Calu3 (cell line): Measurements from ENCODE around the gene METTL24. TPM values are rescaled to one million over a fixed set of nuclear protein-coding genes. Genes with fewer than 3 reads are reported as not detected.

Experiments
- BruUV-seq: library from RNA; stranded (reverse); fragments of 400-500 nt; replicated peaks from 2 replicates; lab custom pipeline; 2021; lab: Mats Ljungman, UMichigan
- CTCF ChIA-PET: fragments of 300-600 bp; sonication (Branson Sonifier 250); formaldehyde crosslinking; loops from one replicate; lab custom pipeline; 2022; ENCODE audit warnings: antibody characterized with exemption; lab: Charles Lee
- DNase-seq: peaks from one replicate; pipeline ENCODE4 v3.0.0; 2022
- H3K27ac Mint-ChIP-seq: one replicate; pipeline ENCODE4 v1.8.0; 2022; ENCODE audit warnings: mixed read lengths; ENCODE audit not compliant: unreplicated experiment
- H3K27me3 Mint-ChIP-seq: one replicate; pipeline ENCODE4 v1.8.0; 2022; ENCODE audit warnings: mixed read lengths; ENCODE audit not compliant: unreplicated experiment
- H3K36me3 Mint-ChIP-seq: one replicate; pipeline ENCODE4 v1.8.0; 2022; ENCODE audit warnings: mild to moderate bottlenecking, moderate library complexity, mixed read lengths; ENCODE audit not compliant: insufficient read depth, unreplicated experiment
- H3K4me1 Mint-ChIP-seq: one replicate; pipeline ENCODE4 v1.8.0; 2022; ENCODE audit warnings: mild to moderate bottlenecking, low read depth, mixed read lengths; ENCODE audit not compliant: unreplicated experiment
- H3K4me3 Mint-ChIP-seq: one replicate; pipeline ENCODE4 v1.8.0; 2022; ENCODE audit warnings: mild to moderate bottlenecking, low read depth, moderate library complexity, mixed read lengths; ENCODE audit not compliant: unreplicated experiment
- H3K9me3 Mint-ChIP-seq: one replicate; pipeline ENCODE4 v1.8.0; 2022; ENCODE audit warnings: low read depth, mixed read lengths; ENCODE audit not compliant: unreplicated experiment
- CTCF ChIP-seq: fragments of 200-600 bp; IDR thresholded peaks from one replicate; pipeline ENCODE4 v1.8.0; 2022; ENCODE audit warnings: antibody characterized with exemption; ENCODE audit not compliant: unreplicated experiment
- intact Hi-C: fragments of 100-400 bp; cut with micrococcal nuclease; formaldehyde crosslinking; loops from one replicate; pipeline ENCODE4 v1.10.0; 2022; ENCODE audit not compliant: unreplicated experiment
- total RNA-seq: library from RNA; stranded (reverse); gene quantifications from 2 replicates; pipeline ENCODE4 v1.2.3, GENCODE V29; 2022

METTL24 gene
- total RNA-seq, 1 experiment from 2014 or later, result not detected

- intact Hi-C loops, result no loop called here
- H3K27me3 Mint-ChIP-seq, result peaks cover 57% of the 10 kb centered on the region
- peaks cover 3% of the 10 kb centered on the region for H3K9me3 Mint-ChIP-seq
- TF ChIP-seq CTCF, result no peak
- no peak overlapping the region for H3K27ac Mint-ChIP-seq
- H3K4me3 Mint-ChIP-seq, result peak overlapping the region; percentile 62
- CTCF ChIA-PET, result no interaction called here
- H3K36me3 Mint-ChIP-seq, result peaks cover 5% of the 10 kb centered on the region
- no TSS peak for BruUV-seq
- DNase-seq, result no peak
- peaks cover 30% of the 10 kb centered on the region for H3K4me1 Mint-ChIP-seq
Observed at GRCh38 chr6:110357298-110357663, 868 bp downstream of the METTL24 start.

- TF ChIP-seq CTCF, result no peak
- Mint-ChIP-seq H3K4me1 (peaks cover 30% of the 10 kb centered on the region), H3K27ac (no peak overlapping the region), H3K9me3 (peaks cover 2% of the 10 kb centered on the region), H3K36me3 (peaks cover 5% of the 10 kb centered on the region), H3K4me3 (no peak overlapping the region), H3K27me3 (peaks cover 52% of the 10 kb centered on the region)
- no TSS peak for BruUV-seq
- no peak for DNase-seq
- CTCF ChIA-PET, result no interaction called here
- intact Hi-C loops, result no loop called here
Observed at GRCh38 chr6:110356778-110357177, 1.4 kb downstream of the METTL24 start.

GRCh38 chr6:110355727-110356126 is 2.4 kb downstream of the METTL24 start:
- Mint-ChIP-seq H3K27ac (no peak overlapping the region), H3K27me3 (peaks cover 45% of the 10 kb centered on the region)

GRCh38 chr6:110355022-110355421 is 3.1 kb downstream of the METTL24 start:
- peaks cover 45% of the 10 kb centered on the region for H3K27me3 Mint-ChIP-seq
- no peak for TF ChIP-seq CTCF
- CTCF ChIA-PET, result no interaction called here
- DNase-seq, result no peak
- BruUV-seq, result no TSS peak
- H3K36me3 Mint-ChIP-seq, result peaks cover 5% of the 10 kb centered on the region
- no peak overlapping the region for H3K4me3 Mint-ChIP-seq
- intact Hi-C loops, result no loop called here
- no peak overlapping the region for H3K27ac Mint-ChIP-seq
- no peaks in the 10 kb centered on the region for H3K9me3 Mint-ChIP-seq
- peaks cover 14% of the 10 kb centered on the region for H3K4me1 Mint-ChIP-seq

More at GRCh38 chr6:110355727-110356126, 2.4 kb downstream of the METTL24 start:
- intact Hi-C loops, result no loop called here
- Mint-ChIP-seq H3K9me3 (no peaks in the 10 kb centered on the region), H3K4me1 (peaks cover 21% of the 10 kb centered on the region), H3K4me3 (no peak overlapping the region), H3K36me3 (peaks cover 5% of the 10 kb centered on the region)
- no peak for DNase-seq
- TF ChIP-seq CTCF, result no peak
- CTCF ChIA-PET, result no interaction called here
- no TSS peak for BruUV-seq
